ENCODE data around the gene CCDC89. TPM values are rescaled to one million over a fixed set of nuclear protein-coding genes. Genes with fewer than 3 reads are reported as not detected.

Gene CCDC89
- 1 to 10 TPM; 1.3 to 2.5 TPM for total RNA-seq
- long read RNA-seq, donor 1: 0 reads
- long read RNA-seq, donor 2, partial matches to known transcripts: 0 of 1 reads
- long read RNA-seq, donor 2, other reads (novel, unspliced or antisense): 0 of 1 reads

DNA sequence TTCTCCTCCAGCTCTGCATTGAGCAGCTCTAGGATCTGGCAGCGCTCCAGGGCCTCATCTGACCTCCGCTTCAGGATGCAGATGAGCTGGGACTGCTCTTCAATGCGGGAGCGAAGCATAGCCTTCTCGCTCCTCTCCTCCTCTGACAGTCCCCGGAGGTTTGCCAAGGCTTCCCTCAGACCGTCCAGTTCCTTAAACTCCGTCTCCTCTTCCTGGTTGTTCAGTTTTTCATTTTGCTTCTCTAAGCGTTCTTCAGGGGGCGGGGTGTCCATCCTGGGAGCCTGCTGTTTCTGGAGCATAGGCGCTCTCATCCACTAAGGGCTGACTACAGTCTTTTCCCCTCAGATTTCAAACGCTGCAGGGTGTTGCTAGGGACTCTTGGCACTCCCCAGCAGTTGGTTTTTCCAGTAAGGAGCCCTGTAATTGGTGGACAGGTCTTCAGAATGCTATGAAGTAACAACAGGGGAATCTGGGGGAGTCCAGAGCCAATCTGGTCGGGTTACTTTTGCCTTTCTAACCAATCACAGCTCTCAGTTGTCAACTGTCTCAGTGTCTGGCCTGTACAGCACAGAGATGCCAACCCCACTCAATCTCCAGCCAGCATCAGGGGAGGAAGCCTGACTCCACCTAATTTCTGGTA, at the start of gene CCDC89:
Gene CCDC89, minus strand, starts transcription at position 376 of the 640 bp plus-strand sequence. Its CDS starts 65 bp downstream, at position 311.
- intact Hi-C loops (cut with DNase I): no loop called here
- DNase-seq (ENCODE audit: low spot score): peak; percentile 89

DNA sequence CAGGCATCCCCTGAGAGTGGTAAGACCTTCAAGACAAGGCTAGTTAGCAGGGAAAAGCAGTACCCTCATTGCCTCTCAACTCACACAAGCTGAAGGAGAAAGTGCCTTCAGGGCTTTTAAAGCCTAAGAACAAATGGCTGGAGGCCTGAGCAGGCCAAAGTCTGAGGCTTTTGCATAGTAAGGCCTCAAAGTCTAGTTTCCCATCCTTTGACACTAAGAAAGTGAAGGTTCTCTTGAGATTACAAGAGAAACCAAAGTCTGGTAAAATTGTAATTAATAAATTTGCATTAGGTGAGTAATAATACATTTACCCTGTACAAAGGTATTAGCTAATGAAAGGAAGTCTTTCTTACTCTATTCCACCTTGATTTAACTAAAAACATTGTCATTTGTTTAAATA, 47.0 kb upstream of the CCDC89 start:
- intact Hi-C loops (cut with DNase I): no loop called here
- no peak for DNase-seq (ENCODE audit: low spot score)

DNA sequence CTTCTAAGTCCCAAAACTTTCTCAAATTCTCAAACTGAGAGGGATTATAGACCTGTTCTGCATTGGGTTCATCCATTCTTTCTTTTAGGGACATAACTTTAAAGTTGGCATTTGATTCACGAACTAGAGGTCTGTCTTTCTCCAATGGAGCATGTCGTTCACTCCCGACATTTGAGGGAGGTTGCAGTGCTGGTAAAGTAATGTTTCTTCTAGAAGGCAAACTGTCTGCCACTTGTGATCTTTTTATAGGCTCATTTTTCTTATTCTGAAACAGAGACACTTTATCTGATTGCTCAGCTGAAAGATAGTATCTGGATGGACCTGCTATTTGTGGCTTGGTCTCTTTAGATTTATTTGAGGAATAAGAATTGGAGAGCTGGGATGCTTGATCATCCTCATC, 40.4 kb upstream of the CCDC89 start:
- intact Hi-C loops (cut with DNase I): no loop called here
- no peak for DNase-seq (ENCODE audit: low spot score)

DNA sequence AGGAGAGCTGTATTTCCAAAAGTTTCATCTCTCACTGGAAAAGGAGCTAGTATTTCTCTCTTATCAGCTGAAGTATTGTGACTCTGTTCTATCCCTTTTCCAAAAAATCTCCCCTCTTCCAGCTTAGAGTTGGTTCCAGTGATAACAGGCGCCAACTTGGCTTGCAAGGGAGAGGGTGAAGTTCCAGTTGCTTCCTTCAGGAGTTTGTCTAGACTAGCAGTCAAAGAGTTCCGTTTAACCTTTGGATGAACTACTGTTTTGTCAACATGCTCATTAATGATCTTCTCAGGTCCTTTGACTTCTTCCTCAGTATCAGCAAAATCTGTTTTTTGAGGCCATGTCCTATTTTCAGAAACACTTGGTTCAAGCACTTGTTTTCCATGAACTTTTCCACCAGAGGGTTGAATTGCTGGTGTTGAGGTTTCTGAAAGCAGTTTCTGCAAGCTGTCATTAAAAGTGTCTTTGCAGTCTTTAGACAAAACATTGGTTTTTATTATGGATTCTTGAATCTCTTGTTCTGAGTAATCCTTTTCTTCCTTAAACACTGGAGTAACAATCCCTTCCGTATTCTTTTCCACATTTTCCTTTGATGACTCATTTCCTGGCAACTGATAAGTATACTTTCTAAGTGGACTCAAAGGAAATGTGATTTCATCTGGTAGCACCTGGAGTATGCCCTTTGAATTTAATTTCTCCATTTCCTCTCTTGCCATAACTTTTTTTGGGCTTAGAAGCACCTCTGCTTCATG, 39.7 kb upstream of the CCDC89 start:
- no peak for DNase-seq (ENCODE audit: low spot score)
- intact Hi-C loops (cut with DNase I): no loop called here

DNA sequence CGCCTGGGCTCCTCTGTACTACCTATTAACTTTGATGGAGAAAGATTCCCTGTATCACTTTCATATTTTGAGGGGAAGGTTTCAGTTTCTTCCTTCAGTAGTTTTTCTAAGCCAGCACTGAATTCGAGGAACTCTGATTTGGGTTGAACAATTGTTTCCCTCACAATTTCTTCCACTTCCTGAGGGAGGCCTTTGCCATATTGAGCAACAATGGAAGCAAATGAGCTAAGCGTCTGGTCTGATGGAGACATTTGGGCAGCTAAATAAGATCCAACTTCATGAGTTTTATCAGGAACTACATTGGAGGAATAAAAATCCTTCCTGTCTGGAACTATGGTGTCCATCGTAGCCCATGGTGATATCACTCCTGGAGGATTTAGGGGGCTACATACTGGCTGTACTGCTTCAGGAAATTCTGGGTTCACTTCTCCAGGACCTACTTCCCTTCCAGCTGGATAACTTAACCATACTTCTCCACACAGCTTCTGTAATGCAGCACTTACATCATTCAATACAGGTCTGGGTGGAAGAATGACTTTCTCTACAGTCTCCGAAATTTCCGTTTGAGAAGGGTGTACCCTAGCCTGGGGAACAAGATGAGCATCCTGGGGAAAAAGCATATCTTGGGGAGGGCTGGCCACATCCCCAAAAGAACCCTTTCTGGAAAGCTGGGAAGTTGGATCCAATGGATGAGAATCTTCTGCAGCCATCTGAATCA, 38.9 kb upstream of the CCDC89 start:
- intact Hi-C loops (cut with DNase I): no loop called here
- no peak for DNase-seq (ENCODE audit: low spot score)

DNA sequence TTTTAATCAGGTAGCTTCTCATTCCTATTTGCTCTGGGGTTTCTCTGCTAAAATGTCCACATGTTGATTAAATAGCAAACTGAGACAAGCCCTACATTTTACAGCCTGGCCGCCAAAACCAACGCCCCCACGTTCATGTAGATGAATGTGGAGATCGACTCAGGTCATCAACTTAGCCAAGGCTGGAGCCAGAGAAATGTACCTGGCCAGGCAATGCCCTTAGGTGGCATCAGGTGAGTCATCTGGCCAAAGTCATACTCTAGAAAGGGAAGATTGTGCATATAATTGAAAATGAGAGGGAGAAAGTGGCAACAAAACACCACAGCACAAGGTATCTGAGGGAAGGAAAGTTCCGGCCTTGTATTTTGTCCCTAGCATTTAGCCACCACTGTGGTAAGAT, 37.1 kb upstream of the CCDC89 start:
- no peak for DNase-seq (ENCODE audit: low spot score)
- intact Hi-C loops (cut with DNase I): no loop called here

DNA sequence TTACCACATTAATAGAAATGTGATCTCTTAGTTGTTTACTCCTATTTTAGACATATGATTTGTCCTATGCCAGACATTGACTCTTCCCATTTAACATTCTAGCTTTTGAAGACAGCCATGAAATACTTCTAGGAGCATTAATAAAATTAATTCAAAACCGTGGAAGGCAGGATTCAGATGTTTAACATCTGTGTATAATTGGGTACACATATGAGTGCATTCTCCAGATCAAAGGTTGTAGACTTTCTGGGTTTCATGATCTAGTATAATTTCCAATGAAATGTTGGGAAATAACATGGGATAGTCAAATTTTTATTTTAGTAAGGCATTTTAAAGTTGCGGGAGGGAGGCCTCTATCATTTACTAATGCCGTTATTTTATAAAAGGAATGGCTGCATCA, 35.2 kb upstream of the CCDC89 start:
- DNase-seq (ENCODE audit: low spot score): no peak
- intact Hi-C loops (cut with DNase I): no loop called here

DNA sequence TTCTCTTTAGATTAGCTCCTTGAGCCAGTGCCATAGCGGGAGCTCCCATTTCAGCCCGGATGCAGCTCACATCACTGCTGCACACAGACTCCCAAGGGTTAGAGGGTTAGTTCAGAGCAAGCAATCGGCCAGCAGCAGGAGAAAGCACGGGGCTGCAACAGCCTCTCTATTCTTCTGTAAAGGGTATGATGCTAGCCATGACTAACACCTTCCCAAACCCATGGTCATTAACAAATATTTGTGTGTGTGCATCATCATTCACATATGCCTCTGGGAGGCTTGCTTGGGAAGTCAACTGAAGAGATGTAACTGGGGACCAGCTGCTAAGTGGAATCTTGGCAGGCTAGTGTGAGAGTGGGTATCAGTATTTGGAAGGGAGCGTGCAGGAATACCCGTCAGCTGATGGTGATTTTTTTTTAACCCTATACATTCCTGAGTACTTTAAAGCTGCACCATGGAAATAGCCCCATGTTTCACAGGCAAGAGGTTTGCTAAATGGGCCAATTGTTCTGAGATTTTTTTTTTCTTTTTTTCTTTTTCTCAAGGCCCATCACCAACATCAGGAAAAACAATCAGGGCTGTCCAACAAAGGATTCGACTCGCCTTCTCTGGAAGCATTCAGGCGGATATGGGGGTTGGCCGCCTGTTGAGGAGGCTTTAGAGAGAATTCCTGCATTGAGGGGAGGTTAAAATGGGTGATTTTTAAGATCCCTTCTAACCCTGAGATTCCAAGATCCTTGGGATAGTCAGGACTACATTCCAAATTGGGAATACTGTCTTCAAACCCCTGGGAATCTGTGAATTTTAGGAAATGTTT, 33.2 kb upstream of the CCDC89 start:
- intact Hi-C loops (cut with DNase I): loop anchor here in 1 of 2 donors (10.0 kb wide), 1 partner anchor 86 kb away; no protein-coding TSS in a partner anchor
- peak; percentile 84 for DNase-seq (ENCODE audit: low spot score)

DNA sequence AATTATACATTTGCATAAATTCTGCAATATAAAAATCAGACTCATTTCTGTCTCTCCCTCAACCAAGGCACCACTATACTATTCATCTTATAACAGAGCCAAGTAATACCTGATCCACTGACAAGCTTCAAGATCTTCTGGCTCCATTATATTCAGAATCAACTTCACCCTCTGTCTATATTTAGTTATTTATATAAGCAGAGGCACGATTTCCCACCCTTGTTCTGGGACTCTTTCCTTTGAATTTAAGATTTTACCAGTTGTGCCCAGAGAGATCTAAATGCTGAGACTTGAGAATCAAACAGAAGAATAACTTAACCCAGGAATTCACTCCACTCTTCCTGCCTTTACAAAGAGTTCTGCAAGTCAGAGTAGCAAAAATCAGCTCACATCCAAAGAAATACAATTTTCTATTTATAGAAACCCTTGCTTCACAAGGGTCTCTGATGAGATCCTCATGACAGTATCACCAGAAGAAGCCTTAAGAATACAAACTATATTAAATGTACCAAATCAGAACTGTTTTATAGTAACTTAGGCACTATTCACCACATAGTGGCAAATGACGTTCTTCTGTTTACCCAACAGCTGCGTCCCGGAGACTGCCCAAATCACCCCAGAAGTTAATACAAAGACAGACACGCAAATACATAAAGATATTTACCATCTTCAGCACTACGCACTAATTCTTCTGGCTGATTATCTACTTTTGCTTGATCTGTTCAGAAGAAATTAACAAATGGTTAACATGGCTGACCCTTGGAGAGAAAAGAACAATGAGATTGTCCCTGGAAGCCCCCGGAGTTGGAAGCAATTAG, 32.3 kb upstream of the CCDC89 start:
- intact Hi-C loops (cut with DNase I): loop anchor here in 1 of 2 donors (10.0 kb wide), 1 partner anchor 86 kb away; no protein-coding TSS in a partner anchor

DNA sequence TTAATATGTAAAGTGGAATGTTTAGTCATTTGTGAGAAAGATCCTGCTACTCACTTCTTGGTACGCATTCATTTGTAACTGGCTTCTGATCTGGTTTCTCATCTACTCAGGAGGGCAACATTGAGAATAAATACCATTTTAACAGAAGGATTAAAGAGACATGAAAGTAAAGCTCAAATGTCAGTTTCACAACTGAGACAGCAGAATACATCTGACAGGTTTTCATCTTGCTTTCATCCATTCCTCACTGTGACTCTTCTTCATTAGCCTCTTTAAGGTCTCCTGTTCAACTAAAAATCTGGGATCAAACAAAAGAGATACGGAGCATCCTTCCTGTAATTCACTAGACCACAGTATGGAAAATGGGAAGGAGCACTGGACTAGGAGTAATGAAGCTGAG, 31.4 kb upstream of the CCDC89 start:
- intact Hi-C loops (cut with DNase I): loop anchor here in 1 of 2 donors (10.0 kb wide), 1 partner anchor 87 kb away; no protein-coding TSS in a partner anchor

More for the DNA sequence above, 32.3 kb upstream of the CCDC89 start:
- DNase-seq (ENCODE audit: low spot score): no peak

DNA sequence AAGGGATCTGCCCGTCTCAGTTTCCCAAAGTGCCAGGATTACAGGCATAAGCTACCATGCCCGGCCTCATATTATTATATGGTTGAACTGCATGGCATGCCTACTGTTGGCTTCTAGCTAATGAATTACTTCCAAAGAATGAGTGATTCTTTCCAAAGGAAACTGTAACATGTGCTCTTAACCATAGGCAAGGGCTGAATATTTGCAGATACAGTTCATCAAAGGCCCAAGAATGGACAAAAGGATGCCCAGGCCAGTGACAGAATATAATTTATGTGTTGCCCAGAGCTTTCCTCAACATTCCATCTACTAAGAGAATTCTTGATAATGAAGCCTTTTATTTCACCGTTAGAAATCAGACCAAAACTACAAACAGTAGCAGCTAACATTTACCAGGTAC, 27.0 kb upstream of the CCDC89 start:
- intact Hi-C loops (cut with DNase I): loop anchor here in 1 of 2 donors (10.0 kb wide), 1 partner anchor 92 kb away; no protein-coding TSS in a partner anchor
- no peak for DNase-seq (ENCODE audit: low spot score)

More for the DNA sequence above, 31.4 kb upstream of the CCDC89 start:
- DNase-seq (ENCODE audit: low spot score): no peak

DNA sequence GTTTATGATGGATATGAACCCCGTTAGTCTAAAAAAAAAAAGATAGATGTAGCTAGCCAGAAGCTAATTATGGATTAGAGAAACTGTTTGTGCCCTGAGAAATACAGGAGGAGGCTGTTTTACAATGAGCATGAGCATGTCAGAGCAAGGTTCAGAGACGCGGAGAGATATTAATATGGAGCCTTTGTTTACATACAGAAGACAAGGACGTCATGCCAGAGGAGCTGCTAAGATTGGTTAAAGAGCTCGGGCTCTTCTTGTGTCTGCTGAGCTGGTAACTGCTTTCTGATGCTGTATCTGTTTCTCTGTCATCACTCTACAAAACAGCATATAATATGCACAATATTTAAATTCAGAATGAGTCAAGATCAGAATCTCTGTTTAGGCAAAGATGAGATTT, 24.9 kb upstream of the CCDC89 start:
- intact Hi-C loops (cut with DNase I): loop anchor here in 1 of 2 donors (10.0 kb wide), 1 partner anchor 94 kb away; no protein-coding TSS in a partner anchor
- DNase-seq (ENCODE audit: low spot score): no peak

DNA sequence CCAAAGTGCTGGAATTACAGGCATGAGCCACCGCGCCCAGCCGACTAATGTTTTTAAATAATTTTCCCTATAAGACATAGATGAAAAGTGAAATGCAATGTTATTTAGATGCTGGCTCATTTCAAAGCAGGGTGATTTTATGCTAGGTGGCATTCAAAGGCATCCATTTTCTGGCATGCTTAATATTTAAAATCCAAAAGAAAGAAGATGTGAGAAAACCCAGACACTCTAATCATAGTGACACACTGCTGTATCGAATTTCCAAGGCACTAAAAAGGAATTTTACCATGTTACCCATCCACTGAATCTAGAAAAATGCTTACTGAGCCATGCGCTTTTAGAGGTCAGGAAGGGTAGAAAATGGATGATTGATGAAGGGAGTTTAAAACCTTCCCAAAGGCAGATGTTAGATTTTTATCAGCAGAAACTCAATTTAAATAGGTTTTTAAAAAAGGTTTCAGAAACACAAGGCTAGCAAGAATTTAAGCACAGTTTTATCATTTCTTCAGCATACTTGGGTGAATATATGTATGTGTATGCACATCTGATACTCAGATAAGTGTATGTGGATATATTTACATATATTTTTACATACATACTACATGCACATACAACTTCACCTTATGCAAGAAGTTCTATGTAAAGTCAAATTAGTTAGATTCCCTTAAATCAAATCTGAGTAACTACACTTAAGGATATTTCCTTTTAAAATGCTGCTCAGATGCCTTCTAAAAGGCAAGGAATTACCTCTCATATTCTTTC, 24.1 kb upstream of the CCDC89 start:
- DNase-seq (ENCODE audit: low spot score): no peak
- intact Hi-C loops (cut with DNase I): loop anchor here in 1 of 2 donors (10.0 kb wide), 1 partner anchor 95 kb away; no protein-coding TSS in a partner anchor

DNA sequence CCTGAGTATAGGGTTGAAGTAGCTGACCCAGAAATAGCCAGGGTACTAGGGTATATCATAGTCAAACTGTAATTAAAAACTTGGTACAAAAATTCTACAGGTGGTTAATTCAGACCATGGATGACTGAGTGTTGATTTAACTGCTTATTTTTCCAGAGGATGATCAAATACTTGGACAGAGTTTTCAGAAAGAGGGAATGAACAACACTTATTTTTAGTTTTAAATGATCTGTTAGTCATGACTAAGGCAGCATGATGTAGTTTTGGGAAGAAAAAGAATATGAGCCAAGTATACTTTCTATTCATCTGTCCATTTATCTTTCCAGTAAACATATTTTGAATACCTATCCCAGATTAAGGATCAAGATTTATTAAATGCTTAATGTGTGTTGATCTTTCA, 19.8 kb upstream of the CCDC89 start:
- intact Hi-C loops (cut with DNase I): no loop called here
- no peak for DNase-seq (ENCODE audit: low spot score)

DNA sequence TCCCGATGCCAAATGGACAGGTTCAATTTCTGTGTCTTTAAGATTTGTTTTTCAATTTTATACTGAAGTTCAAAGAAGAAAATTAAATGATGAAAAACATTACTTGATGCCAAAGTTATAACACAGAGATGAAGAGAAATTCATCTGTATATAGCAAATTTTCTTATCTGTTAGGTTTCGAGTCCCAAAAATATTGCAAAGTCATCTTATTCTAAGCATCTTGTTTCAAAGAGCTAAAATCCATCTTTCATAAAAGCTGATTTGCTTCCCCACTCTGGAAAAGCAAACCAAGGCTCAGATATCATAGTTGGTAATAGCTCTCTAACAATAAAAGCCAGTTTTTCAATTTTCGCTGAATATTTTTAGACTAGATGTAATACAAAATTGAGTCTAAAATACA, 19.0 kb upstream of the CCDC89 start:
- intact Hi-C loops (cut with DNase I): no loop called here
- no peak for DNase-seq (ENCODE audit: low spot score)

DNA sequence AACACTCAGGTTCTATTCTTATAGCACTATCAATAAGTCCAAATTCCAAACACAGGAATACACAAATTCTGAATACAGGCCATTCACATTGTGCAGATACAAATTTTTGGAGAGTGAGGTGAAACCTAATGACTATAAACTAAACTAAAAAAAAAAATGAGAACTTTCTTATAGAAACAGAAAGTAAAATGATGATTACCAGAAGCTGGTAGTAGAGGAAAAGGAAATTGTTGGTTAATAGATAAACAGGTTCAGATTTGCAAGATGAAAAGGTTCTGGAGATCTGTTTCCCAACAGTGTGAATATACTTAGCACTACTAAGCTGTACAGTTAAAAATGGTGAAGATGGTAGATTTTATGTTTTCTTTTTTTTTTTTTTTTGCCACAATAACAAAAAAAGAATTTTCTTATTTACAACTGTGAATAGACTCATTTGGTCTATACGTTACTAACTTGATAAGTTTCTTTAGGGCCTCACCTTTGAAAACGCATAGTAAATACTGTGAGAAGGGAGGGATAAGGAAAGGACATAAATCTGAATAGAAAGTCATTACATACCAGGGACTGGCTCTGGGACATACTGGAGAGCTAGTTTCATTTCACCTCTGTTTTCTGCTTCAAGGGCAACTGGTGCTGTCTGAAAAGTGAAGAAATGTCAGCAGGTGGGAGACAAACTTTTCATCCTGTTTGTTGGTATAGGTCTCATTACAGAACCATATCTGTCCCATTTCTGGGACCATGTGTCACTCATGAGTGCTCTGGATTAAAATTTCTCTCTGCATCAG, 14.2 kb upstream of the CCDC89 start:
- intact Hi-C loops (cut with DNase I): loop anchor here in 1 of 2 donors (10.0 kb wide), 1 partner anchor 115 kb away; the partner anchor contains the start of gene SYTL2
- no peak for DNase-seq (ENCODE audit: low spot score)
